B cell (primary cell): ENCODE results near the gene BMP3. TPM values are rescaled to one million over a fixed set of nuclear protein-coding genes. Genes with fewer than 3 reads are reported as not detected.

ENCODE experiments used
- ATAC-seq: fragments of 200-7000 bp; cut with Tn5 transposase; one replicate; pipeline ENCODE4 v1.10.0; 2021; ENCODE audit warnings: low read depth, mild to moderate bottlenecking, moderate number of reproducible peaks, moderate library complexity
- CTCF ChIA-PET: fragments of 350-600 bp; sonication (Branson Sonifier 250); formaldehyde crosslinking; loops from one replicate; lab custom pipeline; 2021; ENCODE audit warnings: antibody characterized with exemption, inconsistent platforms; lab: Charles Lee
- POLR2A ChIA-PET: fragments of 350-600 bp; sonication (Branson Sonifier 250); formaldehyde crosslinking; loops from one replicate; lab custom pipeline; 2021; ENCODE audit warnings: antibody characterized with exemption; lab: Charles Lee
- DNase-seq: peaks from one replicate; pipeline ENCODE4 v3.0.0; 2013
- H2AFZ ChIP-seq: 2 replicates; pipeline ENCODE4 v1.6.1; 2012; ENCODE audit warnings: mild to moderate bottlenecking, low read depth, low read length; ENCODE audit not compliant: insufficient read depth, poor library complexity, severe bottlenecking
- H3K27ac ChIP-seq, 2 donors: 1 replicate in 1 of 2; 2 replicates in 1 of 2; pipeline ENCODE4 v1.5.1; 2012 to 2013; ENCODE audit warnings: low read length in 2 of 2, mild to moderate bottlenecking in 2 of 2, moderate library complexity in 1 of 2
- H3K27me3 ChIP-seq, 4 experiments: fragments of 200-600 bp in 1 of 4; sonication (generic) in 1 of 4; replicated peaks in 1 of 4; 1 replicate in 2 of 4; 2 replicates in 2 of 4; pipeline versions ENCODE4 v1.6.1 to v1.7.0; 2013 to 2016; ENCODE audit warnings: low read length in 3 of 4, mild to moderate bottlenecking in 2 of 4, mixed read lengths in 1 of 4, moderate library complexity in 1 of 4; ENCODE audit not compliant: insufficient read depth in 4 of 4, control insufficient read depth in 3 of 4; ENCODE audit errors: control extremely low read depth in 1 of 4
- H3K36me3 ChIP-seq, 2 experiments: replicated peaks in 1 of 2; 1 replicate in 1 of 2; 2 replicates in 1 of 2; pipeline versions ENCODE4 v1.6.1 to v1.7.1; 2013; ENCODE audit warnings: low read length in 1 of 2; ENCODE audit not compliant: insufficient read depth in 2 of 2, control insufficient read depth in 1 of 2; ENCODE audit errors: control extremely low read depth in 1 of 2, extremely low read depth in 1 of 2
- H3K4me1 ChIP-seq, 2 donors: fragments of 200-600 bp in 1 of 2; sonication (generic) in 1 of 2; 1 replicate in 1 of 2; 2 replicates in 1 of 2; pipeline versions ENCODE4 v1.5.1 to v1.6.1; 2013 to 2017; ENCODE audit warnings: low read length in 2 of 2; ENCODE audit not compliant: control insufficient read depth in 2 of 2, insufficient read depth in 2 of 2
- H3K4me2 ChIP-seq: replicated peaks from 2 replicates; pipeline ENCODE3; 2012; ENCODE audit warnings: mild to moderate bottlenecking, low read depth, low read length; ENCODE audit not compliant: poor library complexity, severe bottlenecking
- H3K4me3 ChIP-seq, 5 experiments: fragments of 200-600 bp in 1 of 5; sonication (generic) in 1 of 5; 1 replicate in 3 of 5; 2 replicates in 2 of 5; pipeline versions ENCODE4 v1.5.1 to v1.7.0; 2011 to 2016; ENCODE audit warnings: low read length in 4 of 5, mild to moderate bottlenecking in 4 of 5, low read depth in 2 of 5, control low read depth in 1 of 5, moderate library complexity in 1 of 5; ENCODE audit not compliant: insufficient read depth in 1 of 5; ENCODE audit errors: control extremely low read depth in 1 of 5, extremely low read depth in 1 of 5
- H3K79me2 ChIP-seq: fragments of 200-600 bp; sonication (generic); one replicate; pipeline ENCODE4 v1.6.0; 2016; ENCODE audit warnings: low read length; ENCODE audit not compliant: control insufficient read depth, insufficient read depth
- H3K9ac ChIP-seq: fragments of 200-600 bp; sonication (generic); 2 replicates; pipeline ENCODE4 v1.6.1; 2017; ENCODE audit warnings: mild to moderate bottlenecking, low read length, moderate library complexity
- H3K9me3 ChIP-seq, 3 donors: one replicate each; pipeline versions ENCODE4 v1.6.1 to v1.7.1; 2013; ENCODE audit warnings: low read length in 2 of 3; ENCODE audit not compliant: control insufficient read depth in 2 of 3, insufficient read depth in 1 of 3; ENCODE audit errors: control extremely low read depth in 1 of 3
- H4K20me1 ChIP-seq: 2 replicates; pipeline ENCODE4 v1.6.0; 2012; ENCODE audit warnings: mild to moderate bottlenecking, low read length; ENCODE audit not compliant: insufficient read depth, control insufficient read depth, poor library complexity, severe bottlenecking
- H3K27ac Mint-ChIP-seq: one replicate; pipeline ENCODE4 v1.8.0; 2021; ENCODE audit warnings: mixed read lengths
- H3K27me3 Mint-ChIP-seq: one replicate; pipeline ENCODE4 v1.8.0; 2021; ENCODE audit warnings: mixed read lengths
- H3K4me1 Mint-ChIP-seq: one replicate; pipeline ENCODE4 v1.8.0; 2021; ENCODE audit warnings: mixed read lengths
- H3K4me3 Mint-ChIP-seq: one replicate; pipeline ENCODE4 v1.8.0; 2021; ENCODE audit warnings: mixed read lengths
- H3K9me3 Mint-ChIP-seq: one replicate; pipeline ENCODE4 v1.8.0; 2022; ENCODE audit warnings: mixed read lengths; ENCODE audit not compliant: insufficient read depth
- CTCF ChIP-seq: fragments of 200-600 bp; IDR thresholded peaks from one replicate; pipeline ENCODE4 v1.8.0; 2022; ENCODE audit warnings: antibody characterized with exemption, mild to moderate bottlenecking
- EZH2 ChIP-seq: IDR thresholded peaks from 2 replicates; pipeline ENCODE4 v1.6.1; 2012; ENCODE audit warnings: borderline replicate concordance, low read depth, mild to moderate bottlenecking, moderate library complexity, low read length; ENCODE audit not compliant: insufficient read depth, poor library complexity, severe bottlenecking
- WGBS: methylation state at CpG from one replicate; pipeline ENCODE4 v1.1.5; 2013; ENCODE audit warnings: missing lambda C conversion rate; ENCODE audit not compliant: insufficient coverage; 5-methylcytosine and 5-hydroxymethylcytosine counted together
- intact Hi-C: fragments of 100-400 bp; cut with micrococcal nuclease; formaldehyde crosslinking; loops from one replicate; pipeline ENCODE4 v1.10.0; 2022
- polyA plus RNA-seq: library from polyadenylated mRNA; depleted of rRNA; stranded (reverse); fragments of >200 nt; gene quantifications from 2 replicates; pipeline ENCODE4 v1.2.3, GENCODE V29; 2012
- total RNA-seq, 2 donors: library from RNA; stranded (reverse); fragments of 120-200 nt in 1 of 2; gene quantifications; 1 replicate in 1 of 2; 2 replicates in 1 of 2; pipeline versions ENCODE4 v1.2.3 to v1.2.4, GENCODE V29; 2013 to 2022

BMP3 gene
- total and polyA plus RNA-seq, 2 donors (not counting 1 experiment from before 2014, with no cell fraction given), result 0.49 to 0.57 TPM

GRCh38 chr4:81042578-81043365 lies 12.3 kb downstream of the BMP3 start:
- Histone ChIP-seq H3K79me2 (no peaks in the 10 kb centered on the region), H3K4me3 (no peak overlapping the region), H3K27ac (no peak overlapping the region), H3K4me2 (no peak overlapping the region), H3K4me1 (peaks cover 5 to 10% of the 10 kb centered on the region in 2 donors), H3K36me3 (no peaks in the 10 kb centered on the region), H3K9me3 (no peaks in the 10 kb centered on the region), H2AFZ (no peak overlapping the region), H3K27me3 (no peaks in the 10 kb centered on the region), H4K20me1 (no peaks in the 10 kb centered on the region), H3K9ac (no peak overlapping the region)
- CTCF ChIA-PET, result interaction anchor here (1.0 to 8.1 kb wide), 7 partner anchors 9 to 682 kb away, joined by 3 to 107 read pairs (median 16); no protein-coding TSS in a partner anchor
- TF ChIP-seq EZH2 (no peak), CTCF (no peak)
- H3K27me3 Mint-ChIP-seq, result peaks cover 24% of the 10 kb centered on the region
- H3K9me3 Mint-ChIP-seq, result no peaks in the 10 kb centered on the region
- no peak for ATAC-seq
- H3K4me3 Mint-ChIP-seq, result no peak overlapping the region
- intact Hi-C loops, result no loop called here
- no peak for DNase-seq
- WGBS, result no CpG with 5 or more reads among the region's 5 CpGs
- POLR2A ChIA-PET, result no interaction called here
- no peak overlapping the region for H3K27ac Mint-ChIP-seq
- H3K4me1 Mint-ChIP-seq, result peaks cover 14% of the 10 kb centered on the region

GRCh38 chr4:81049330-81049729 lies 18.8 kb downstream of the BMP3 start:
- TF ChIP-seq CTCF (no peak), EZH2 (no peak)
- Mint-ChIP-seq H3K4me3 (no peak overlapping the region), H3K9me3 (no peaks in the 10 kb centered on the region), H3K27ac (peak overlapping the region; percentile 1), H3K27me3 (peaks cover 24% of the 10 kb centered on the region), H3K4me1 (peaks cover 12% of the 10 kb centered on the region)
- H3K9ac ChIP-seq, result no peak overlapping the region
- ChIA-PET CTCF (interaction anchor here (1.0 to 9.3 kb wide), 5 partner anchors 10 to 687 kb away, joined by 3 to 82 read pairs (median 6); no protein-coding TSS in a partner anchor), POLR2A (no interaction called here)
- H3K4me1 ChIP-seq, result peaks cover 8 to 14% of the 10 kb centered on the region in 2 donors
- H4K20me1 ChIP-seq, result no peaks in the 10 kb centered on the region
- H2AFZ ChIP-seq, result no peak overlapping the region
- intact Hi-C loops, result no loop called here
- no CpG with 5 or more reads among the region's 4 CpGs for WGBS
- no peaks in the 10 kb centered on the region for H3K9me3 ChIP-seq
- H3K27me3 ChIP-seq, result no peaks in the 10 kb centered on the region
- H3K36me3 ChIP-seq, result no peaks in the 10 kb centered on the region
- no peak overlapping the region for H3K27ac ChIP-seq
- H3K4me2 ChIP-seq, result no peak overlapping the region
- no peaks in the 10 kb centered on the region for H3K79me2 ChIP-seq
- ATAC-seq, result no peak
- H3K4me3 ChIP-seq, result no peak overlapping the region
- no peak for DNase-seq
